HEK293T (cell line): Measurements from ENCODE around the gene TYMP.

ENCODE experiments used
- BHLHE40 ChIP-seq: fragments of 450-650 bp; IDR thresholded peaks from 2 replicates; pipeline ENCODE4 v1.6.1; 2016; ENCODE audit warnings: mild to moderate bottlenecking, moderate library complexity, borderline replicate concordance
- ELF4 ChIP-seq: fragments of 450-650 bp; IDR thresholded peaks from 2 replicates; pipeline ENCODE4 v1.6.1; 2017; ENCODE audit warnings: antibody characterized with exemption
- FOXM1 ChIP-seq: fragments of 450-650 bp; IDR thresholded peaks from 2 replicates; pipeline ENCODE4 v1.6.1; 2017; ENCODE audit warnings: mild to moderate bottlenecking, borderline replicate concordance
- L3MBTL2 ChIP-seq: fragments of 450-650 bp; conservative IDR thresholded peaks from 2 replicates; pipeline ENCODE4 v1.6.1; 2016; ENCODE audit warnings: mild to moderate bottlenecking
- NFRKB ChIP-seq: fragments of 450-650 bp; IDR thresholded peaks from 2 replicates; pipeline ENCODE4 v1.6.1; 2016; ENCODE audit warnings: mild to moderate bottlenecking, moderate library complexity
- PKNOX1 ChIP-seq: fragments of 450-650 bp; IDR thresholded peaks from 2 replicates; pipeline ENCODE4 v1.6.1; 2016
- SP1 ChIP-seq: fragments of 450-650 bp; IDR thresholded peaks from 2 replicates; pipeline ENCODE4 v1.6.1; 2017
- SUZ12 ChIP-seq: fragments of 450-650 bp; IDR thresholded peaks from 2 replicates; pipeline ENCODE4 v1.6.1; 2016; ENCODE audit warnings: mild to moderate bottlenecking
- TARDBP ChIP-seq: fragments of 450-650 bp; IDR thresholded peaks from 2 replicates; pipeline ENCODE4 v1.6.1; 2016

DNA sequence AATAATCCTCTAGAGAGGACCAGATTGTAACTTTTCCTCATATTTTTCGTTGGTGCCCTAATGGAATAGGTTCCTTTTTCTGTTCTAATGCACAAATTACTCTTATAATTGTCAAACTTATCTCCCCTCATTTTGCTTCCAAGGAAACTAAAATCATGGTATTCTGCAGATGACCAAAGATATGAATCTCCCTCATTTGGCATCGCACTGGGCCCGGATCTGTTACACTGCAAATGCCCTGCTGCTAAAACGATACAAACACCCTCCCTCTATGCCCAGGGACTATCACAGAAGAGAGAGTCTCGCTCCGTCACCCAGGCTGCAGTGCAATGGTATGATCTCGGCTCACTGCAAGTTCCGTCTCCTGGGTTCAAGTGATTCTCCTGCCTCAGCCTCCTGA lies 23.5 kb upstream of the TYMP start:
- TF ChIP-seq L3MBTL2 (no peak), SP1 (no peak), PKNOX1 (no peak), NFRKB (no peak), TARDBP (no peak), SUZ12 (no peak), FOXM1 (no peak), BHLHE40 (no peak), ELF4 (no peak)
